HepG2 (cell line): ENCODE results near the gene EPM2A. TPM values are rescaled to one million over a fixed set of nuclear protein-coding genes. Genes with fewer than 3 reads are reported as not detected.

Source experiments
- AHDC1 ChIP-seq: sonication (generic); formaldehyde crosslinking; IDR thresholded peaks from 2 replicates; pipeline ENCODE4 v1.5.1; 2020; ENCODE audit warnings: mild to moderate bottlenecking, missing genetic modification reagents, borderline replicate concordance
- CAMTA2 ChIP-seq: sonication (generic); formaldehyde crosslinking; IDR thresholded peaks from 2 replicates; pipeline ENCODE4 v1.4.0; 2020; ENCODE audit warnings: mild to moderate bottlenecking, missing genetic modification reagents, borderline replicate concordance
- ETV5 ChIP-seq: IDR thresholded peaks from 2 replicates; pipeline ENCODE4 v1.6.1; 2018; ENCODE audit warnings: missing biosample characterization, missing genetic modification reagents, inconsistent platforms, borderline replicate concordance
- MIXL1 ChIP-seq: IDR thresholded peaks from 2 replicates; pipeline ENCODE4 v1.6.1; 2016
- POLR2A ChIP-seq, 2 experiments: IDR thresholded peaks; 2 replicates each; pipeline ENCODE4 v1.6.1; 2011; ENCODE audit warnings: low read depth in 2 of 2, low read length in 2 of 2, mild to moderate bottlenecking in 1 of 2, moderate library complexity in 1 of 2; ENCODE audit not compliant: insufficient read depth in 1 of 2
- RFXANK ChIP-seq: IDR thresholded peaks from 2 replicates; pipeline ENCODE4 v1.6.1; 2016
- SMC3 ChIP-seq: IDR thresholded peaks from 2 replicates; pipeline ENCODE4 v1.6.1; 2011; ENCODE audit warnings: low read length, improper control_type of control experiment
- TEAD3 ChIP-seq: optimal IDR thresholded peaks from 2 replicates; pipeline ENCODE3; 2016; ENCODE audit warnings: borderline replicate concordance
- ZBTB7B ChIP-seq: sonication (generic); formaldehyde crosslinking; IDR thresholded peaks from 2 replicates; pipeline ENCODE4 v1.4.0; 2020; ENCODE audit warnings: missing genetic modification reagents
- ZFX ChIP-seq: sonication (generic); formaldehyde crosslinking; IDR thresholded peaks from 2 replicates; pipeline ENCODE4 v1.4.0; 2020; ENCODE audit warnings: mild to moderate bottlenecking, low read depth, missing genetic modification reagents, moderate library complexity
- ZHX1 ChIP-seq: sonication (generic); formaldehyde crosslinking; IDR thresholded peaks from 2 replicates; pipeline ENCODE4 v1.8.1; 2022; ENCODE audit warnings: low read depth, mild to moderate bottlenecking, missing genetic modification reagents
- ZMAT3 ChIP-seq: sonication (generic); formaldehyde crosslinking; conservative IDR thresholded peaks from 2 replicates; pipeline ENCODE4 v1.7.0; 2021; ENCODE audit warnings: missing genetic modification reagents
- ZNF101 ChIP-seq: sonication (generic); formaldehyde crosslinking; IDR thresholded peaks from 2 replicates; pipeline ENCODE4 v1.4.0; 2020; ENCODE audit warnings: mild to moderate bottlenecking, low read depth, missing genetic modification reagents, borderline replicate concordance
- ZNF576 ChIP-seq: sonication (generic); formaldehyde crosslinking; IDR thresholded peaks from 2 replicates; pipeline ENCODE4 v1.4.0; 2020; ENCODE audit warnings: mild to moderate bottlenecking, missing genetic modification reagents
- ZNF607 ChIP-seq: sonication (generic); formaldehyde crosslinking; IDR thresholded peaks from 2 replicates; pipeline ENCODE4 v1.5.1; 2020; ENCODE audit warnings: missing genetic modification reagents, mild to moderate bottlenecking, borderline replicate concordance
- ZNF720 ChIP-seq: sonication (generic); formaldehyde crosslinking; IDR thresholded peaks from 2 replicates; pipeline ENCODE4 v1.4.0; 2020; ENCODE audit warnings: missing genetic modification reagents
- ZNF790 ChIP-seq: sonication (generic); formaldehyde crosslinking; IDR thresholded peaks from 2 replicates; pipeline ENCODE4 v1.8.0; 2022; ENCODE audit warnings: missing genetic modification reagents, mild to moderate bottlenecking, borderline replicate concordance
- ZNF816 ChIP-seq: sonication (generic); formaldehyde crosslinking; IDR thresholded peaks from 2 replicates; pipeline ENCODE4 v1.8.0; 2022; ENCODE audit warnings: missing genetic modification reagents, mild to moderate bottlenecking, borderline replicate concordance
- polyA plus RNA-seq, 8 experiments: library from polyadenylated mRNA; depleted of rRNA in 3 of 8; stranded (reverse) in 7 of 8; unstranded in 1 of 8; fragments of >200 nt; fragmentation: Illumina TruSeq in 4 of 8; extraction: Trizol in 4 of 8; gene quantifications; 2 replicates each; pipeline versions ENCODE4 v1.2.1 to v1.2.3, GENCODE V29; 2011 to 2016; ENCODE audit warnings: low read depth in 4 of 8, missing spikeins in 1 of 8, mixed read lengths in 1 of 8; ENCODE audit not compliant: insufficient read depth in 1 of 8
- total RNA-seq, 5 experiments: library from RNA; depleted of rRNA; stranded (reverse); fragments of >200 nt; fragmentation: Illumina TruSeq; extraction: Trizol; gene quantifications; 2 replicates each; pipeline ENCODE4 v1.2.3, GENCODE V29; 2016; ENCODE audit warnings: low read depth in 1 of 5

EPM2A gene
- total and polyA plus RNA-seq, 2 of the 13 experiments (the other 11 are each of a cell fraction or from before 2014, with no cell fraction given) = 4.6 to 9.2 TPM

- 0 out of 2 replicates have a peak, but pooled peaks have one; percentile 26 for TF ChIP-seq AHDC1 (CRISPR knock-in tag)
- no peak for TF ChIP-seq ZMAT3 (CRISPR knock-in tag)
- TF ChIP-seq ETV5 (CRISPR knock-in tag) = no peak
- TF ChIP-seq ZNF607 (CRISPR knock-in tag) = no peak
- no peak for TF ChIP-seq ZFX (CRISPR knock-in tag)
- no peak for TF ChIP-seq POLR2A (IDR thresholded peaks at IDR 0.05; ENCODE audit: insufficient read depth in 1 of 2, low read depth in 2 of 2, low read length in 2 of 2)
- TF ChIP-seq ZHX1 (CRISPR knock-in tag) = no peak
- peak; percentile 85 for TF ChIP-seq SMC3
- TF ChIP-seq ZBTB7B = no peak
- no peak for TF ChIP-seq ZNF101
- 0 out of 2 replicates have a peak, but pooled peaks have one; percentile 24 for TF ChIP-seq ZNF576
- TF ChIP-seq ZNF816 = 0 out of 2 replicates have a peak, but pooled peaks have one; percentile 56
- no peak for TF ChIP-seq ZNF720 (CRISPR knock-in tag)
- peak; percentile 12 for TF ChIP-seq TEAD3
- TF ChIP-seq RFXANK (CRISPR knock-in tag) = no peak
- TF ChIP-seq CAMTA2 (CRISPR knock-in tag) = no peak
- no peak for TF ChIP-seq MIXL1 (CRISPR knock-in tag)
- TF ChIP-seq ZNF790 (CRISPR knock-in tag) = no peak
Measured at GRCh38 chr6:145633981-145634627, 101.2 kb downstream of the EPM2A start (continued).
